ENCODE data around the gene IL1RN.

DNA sequence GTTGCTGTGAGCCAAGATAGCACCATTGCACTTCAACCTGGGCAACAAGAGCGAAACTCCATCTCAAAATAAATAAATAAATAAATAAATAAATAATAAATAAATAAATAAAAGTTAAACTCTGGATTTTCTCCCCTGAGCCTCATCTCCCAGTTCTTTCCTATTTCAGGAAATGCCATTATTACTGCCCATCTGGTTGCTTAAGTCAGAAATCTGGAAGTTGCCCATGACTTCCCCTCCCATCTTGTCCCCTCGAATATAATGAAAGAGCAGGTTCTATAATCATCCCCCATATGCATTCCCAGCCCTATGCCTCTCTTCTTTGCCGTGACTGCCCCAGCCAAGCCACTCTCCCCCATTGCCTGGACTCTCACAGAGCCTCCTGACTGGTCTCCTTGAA, 42.2 kb downstream of the IL1RN start:
- TF ChIP-seq EZH2 (IDR thresholded peaks at IDR 0.05), result no peak
- TF ChIP-seq, protein P1, sequence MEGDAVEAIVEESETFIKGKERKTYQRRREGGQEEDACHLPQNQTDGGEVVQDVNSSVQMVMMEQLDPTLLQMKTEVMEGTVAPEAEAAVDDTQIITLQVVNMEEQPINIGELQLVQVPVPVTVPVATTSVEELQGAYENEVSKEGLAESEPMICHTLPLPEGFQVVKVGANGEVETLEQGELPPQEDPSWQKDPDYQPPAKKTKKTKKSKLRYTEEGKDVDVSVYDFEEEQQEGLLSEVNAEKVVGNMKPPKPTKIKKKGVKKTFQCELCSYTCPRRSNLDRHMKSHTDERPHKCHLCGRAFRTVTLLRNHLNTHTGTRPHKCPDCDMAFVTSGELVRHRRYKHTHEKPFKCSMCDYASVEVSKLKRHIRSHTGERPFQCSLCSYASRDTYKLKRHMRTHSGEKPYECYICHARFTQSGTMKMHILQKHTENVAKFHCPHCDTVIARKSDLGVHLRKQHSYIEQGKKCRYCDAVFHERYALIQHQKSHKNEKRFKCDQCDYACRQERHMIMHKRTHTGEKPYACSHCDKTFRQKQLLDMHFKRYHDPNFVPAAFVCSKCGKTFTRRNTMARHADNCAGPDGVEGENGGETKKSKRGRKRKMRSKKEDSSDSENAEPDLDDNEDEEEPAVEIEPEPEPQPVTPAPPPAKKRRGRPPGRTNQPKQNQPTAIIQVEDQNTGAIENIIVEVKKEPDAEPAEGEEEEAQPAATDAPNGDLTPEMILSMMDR (IDR thresholded peaks at IDR 0.05), result no peak
- no peak for TF ChIP-seq EZH2phosphoT487 (IDR thresholded peaks at IDR 0.05)

All from neural progenitor cell (in vitro differentiated cells).